Tibial artery (tissue), 4 donors: ENCODE results near the gene GTF3C1.

ENCODE experiments used
- DNase-seq, 2 donors: peaks; one replicate each; pipeline ENCODE4 v3.0.0-alpha.2; 2019
- H3K27ac ChIP-seq, 2 donors: fragments of 200-600 bp; sonication (generic) in 1 of 2; 1 replicate in 1 of 2; 2 replicates in 1 of 2; pipeline ENCODE4 v1.5.1; 2018 to 2019; ENCODE audit warnings: mild to moderate bottlenecking in 1 of 2
- H3K27me3 ChIP-seq, 2 donors: fragments of 200-600 bp; sonication (generic) in 1 of 2; one replicate each; pipeline versions ENCODE4 v1.5.1 to v1.6.0; 2016 to 2019
- H3K36me3 ChIP-seq, 3 donors: fragments of 200-600 bp; sonication (generic) in 2 of 3; one replicate each; pipeline ENCODE4 v1.5.1; 2016 to 2019; ENCODE audit warnings: mild to moderate bottlenecking in 2 of 3
- H3K4me1 ChIP-seq, 4 donors: fragments of 200-600 bp; sonication (generic) in 2 of 4; 1 replicate in 3 of 4; 2 replicates in 1 of 4; pipeline ENCODE4 v1.5.1; 2016 to 2019
- H3K4me3 ChIP-seq, 2 donors: fragments of 200-600 bp; sonication (generic) in 1 of 2; 1 replicate in 1 of 2; 2 replicates in 1 of 2; pipeline ENCODE4 v1.5.1; 2018 to 2019; ENCODE audit warnings: mild to moderate bottlenecking in 2 of 2
- H3K9me3 ChIP-seq, 3 donors: fragments of 200-600 bp; sonication (generic) in 1 of 3; one replicate each; pipeline ENCODE4 v1.5.1; 2016 to 2019
- intact Hi-C: fragments of 100-400 bp; cut with DNase I; formaldehyde crosslinking; loops from one replicate; pipeline ENCODE4 v1.15.0; 2023; ENCODE audit warnings: low total_unique reads
- TF ChIP-seq, protein P1 (sequence below), 2 experiments: fragments of 200-600 bp in 1 of 2; fragments of 450-650 bp in 1 of 2; IDR thresholded peaks; one replicate each; pipeline ENCODE4 v1.5.1; 2017 to 2019; ENCODE audit warnings: antibody characterized with exemption in 2 of 2, mild to moderate bottlenecking in 1 of 2, moderate library complexity in 1 of 2

The GTF3C1 gene

DNA sequence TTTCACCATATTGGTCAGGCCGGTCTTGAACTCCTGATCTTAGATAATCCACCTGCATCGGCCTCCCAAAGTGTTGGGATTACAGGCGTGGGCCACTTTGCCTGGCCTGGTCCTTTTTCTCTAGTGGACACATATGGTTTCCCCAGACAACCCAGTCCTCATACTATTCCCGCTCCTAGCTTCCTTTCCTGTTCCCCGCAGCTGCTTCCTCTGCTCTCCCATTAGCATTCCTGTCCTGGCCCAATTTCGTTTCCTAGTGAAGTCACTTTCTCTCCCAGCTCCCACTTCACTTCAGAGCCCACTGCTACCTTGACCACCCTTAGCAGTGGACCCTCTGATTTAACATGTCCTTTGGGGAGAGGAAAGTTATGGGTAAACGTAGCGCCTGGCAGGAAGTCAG, 11.5 kb upstream of the GTF3C1 start:
- Histone ChIP-seq H3K4me1 (no peaks in the 10 kb centered on the region), H3K9me3 (no peaks in the 10 kb centered on the region), H3K27me3 (no peaks in the 10 kb centered on the region), H3K4me3 (no peak overlapping the region), H3K36me3 (no peaks in the 10 kb centered on the region), H3K27ac (no peak overlapping the region)
- DNase-seq, result no peak
- intact Hi-C loops, result no loop called here
- TF ChIP-seq, protein P1, sequence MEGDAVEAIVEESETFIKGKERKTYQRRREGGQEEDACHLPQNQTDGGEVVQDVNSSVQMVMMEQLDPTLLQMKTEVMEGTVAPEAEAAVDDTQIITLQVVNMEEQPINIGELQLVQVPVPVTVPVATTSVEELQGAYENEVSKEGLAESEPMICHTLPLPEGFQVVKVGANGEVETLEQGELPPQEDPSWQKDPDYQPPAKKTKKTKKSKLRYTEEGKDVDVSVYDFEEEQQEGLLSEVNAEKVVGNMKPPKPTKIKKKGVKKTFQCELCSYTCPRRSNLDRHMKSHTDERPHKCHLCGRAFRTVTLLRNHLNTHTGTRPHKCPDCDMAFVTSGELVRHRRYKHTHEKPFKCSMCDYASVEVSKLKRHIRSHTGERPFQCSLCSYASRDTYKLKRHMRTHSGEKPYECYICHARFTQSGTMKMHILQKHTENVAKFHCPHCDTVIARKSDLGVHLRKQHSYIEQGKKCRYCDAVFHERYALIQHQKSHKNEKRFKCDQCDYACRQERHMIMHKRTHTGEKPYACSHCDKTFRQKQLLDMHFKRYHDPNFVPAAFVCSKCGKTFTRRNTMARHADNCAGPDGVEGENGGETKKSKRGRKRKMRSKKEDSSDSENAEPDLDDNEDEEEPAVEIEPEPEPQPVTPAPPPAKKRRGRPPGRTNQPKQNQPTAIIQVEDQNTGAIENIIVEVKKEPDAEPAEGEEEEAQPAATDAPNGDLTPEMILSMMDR (IDR thresholded peaks at IDR 0.05), result no peak

DNA sequence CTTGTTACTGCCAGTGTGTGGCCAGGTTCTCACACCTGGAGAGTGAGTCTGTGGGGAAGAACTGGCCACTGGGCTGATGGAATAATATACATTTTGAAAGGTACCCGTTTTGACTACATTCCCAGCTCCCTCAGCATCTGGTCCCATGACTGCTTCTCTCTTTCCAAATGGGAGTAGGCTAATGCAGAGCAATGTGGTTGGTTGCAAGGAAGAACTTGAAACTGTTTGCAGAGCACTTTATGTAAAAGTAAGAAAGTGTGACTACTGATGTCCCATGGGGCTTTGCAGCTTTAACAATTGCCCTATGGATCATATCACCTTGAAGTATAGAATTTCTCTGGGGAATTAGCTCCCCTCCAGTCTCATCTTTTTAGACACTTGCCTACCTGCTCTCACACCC, 9.2 kb upstream of the GTF3C1 start:
- no peak overlapping the region for H3K4me3 ChIP-seq
- DNase-seq, result no peak
- H3K27me3 ChIP-seq, result no peaks in the 10 kb centered on the region
- no peaks in the 10 kb centered on the region for H3K9me3 ChIP-seq
- H3K36me3 ChIP-seq, result no peaks in the 10 kb centered on the region
- TF ChIP-seq, protein P1 (IDR thresholded peaks at IDR 0.05), result no peak
- intact Hi-C loops, result no loop called here
- no peak overlapping the region for H3K27ac ChIP-seq
- no peaks in the 10 kb centered on the region for H3K4me1 ChIP-seq

DNA sequence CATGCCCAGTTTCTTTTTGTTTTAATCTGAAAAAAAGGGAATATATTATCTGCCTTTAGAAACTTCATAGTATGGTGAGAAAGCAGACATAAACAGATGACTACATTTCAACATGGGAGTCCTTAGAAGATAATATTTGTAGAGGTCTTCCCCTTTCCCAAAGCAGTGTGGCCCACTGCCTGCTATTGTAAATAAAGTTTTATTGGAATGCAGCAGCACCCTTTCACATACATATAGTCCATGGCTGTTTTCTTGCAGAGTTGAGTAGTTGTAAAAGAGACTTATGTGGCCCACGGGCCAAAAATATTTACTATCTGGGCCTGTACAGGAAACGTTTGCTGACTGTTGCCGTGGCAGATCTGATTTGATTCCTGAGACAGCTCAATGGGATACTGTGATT, 8.7 kb upstream of the GTF3C1 start:
- H3K27ac ChIP-seq, result no peak overlapping the region
- TF ChIP-seq, protein P1 (IDR thresholded peaks at IDR 0.05), result no peak
- no peak for DNase-seq
- no peaks in the 10 kb centered on the region for H3K9me3 ChIP-seq
- no peak overlapping the region for H3K4me3 ChIP-seq
- no peaks in the 10 kb centered on the region for H3K4me1 ChIP-seq
- intact Hi-C loops, result no loop called here
- H3K36me3 ChIP-seq, result no peaks in the 10 kb centered on the region
- H3K27me3 ChIP-seq, result no peaks in the 10 kb centered on the region

DNA sequence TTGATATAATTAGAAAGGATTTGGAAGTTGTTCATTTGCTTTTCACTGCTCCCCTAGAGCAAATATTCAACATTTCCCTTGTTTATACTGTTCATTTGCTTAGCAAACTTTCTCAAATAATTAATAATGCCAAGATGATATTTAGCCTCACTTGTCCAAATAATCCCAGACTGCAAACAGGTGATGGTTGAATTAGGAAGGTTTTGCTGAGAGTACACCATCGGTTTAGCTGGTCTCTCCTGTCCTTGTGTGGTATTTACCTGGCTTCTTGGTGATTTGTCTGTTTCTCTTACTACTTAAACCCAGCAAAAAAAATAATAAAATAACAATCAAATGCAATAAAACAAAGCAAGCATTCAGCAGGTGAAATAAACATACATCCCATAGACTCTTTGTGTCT, 6.8 kb upstream of the GTF3C1 start:
- H3K36me3 ChIP-seq, result no peaks in the 10 kb centered on the region
- no peaks in the 10 kb centered on the region for H3K9me3 ChIP-seq
- intact Hi-C loops, result no loop called here
- TF ChIP-seq, protein P1 (IDR thresholded peaks at IDR 0.05), result no peak
- H3K4me1 ChIP-seq, result no peaks in the 10 kb centered on the region
- no peaks in the 10 kb centered on the region for H3K27me3 ChIP-seq
- no peak for DNase-seq
- no peak overlapping the region for H3K4me3 ChIP-seq
- H3K27ac ChIP-seq, result no peak overlapping the region

DNA sequence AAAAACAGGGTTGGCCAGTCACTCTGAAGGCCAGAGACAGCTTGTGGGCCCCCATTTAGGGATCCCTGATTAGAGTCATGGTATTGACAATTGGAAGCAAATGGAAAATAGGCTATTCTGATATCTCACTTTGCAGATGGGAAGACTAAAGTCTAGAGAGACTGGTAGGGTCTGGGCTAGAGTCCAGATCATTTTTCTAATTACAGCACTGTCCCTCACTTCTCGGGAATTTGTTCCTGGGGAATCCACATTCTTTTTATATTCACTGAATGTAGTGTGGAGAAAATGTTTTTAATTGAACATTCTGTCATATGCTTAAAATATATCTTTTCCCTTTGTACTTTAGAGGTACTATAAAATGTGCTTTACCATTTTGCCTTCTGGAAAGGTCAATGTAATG, 1.3 kb upstream of the GTF3C1 start:
- intact Hi-C loops, result no loop called here
- DNase-seq, result no peak
- Histone ChIP-seq H3K36me3 (no peaks in the 10 kb centered on the region), H3K27ac (peak overlapping the region in 1 of 2 donors; percentile 82), H3K9me3 (no peaks in the 10 kb centered on the region), H3K4me3 (peak overlapping the region; percentile 78 to 85), H3K27me3 (no peaks in the 10 kb centered on the region), H3K4me1 (peaks cover 0 to 36% (median 34%) of the 10 kb centered on the region in 4 donors)
- TF ChIP-seq, protein P1 (IDR thresholded peaks at IDR 0.05), result no peak

DNA sequence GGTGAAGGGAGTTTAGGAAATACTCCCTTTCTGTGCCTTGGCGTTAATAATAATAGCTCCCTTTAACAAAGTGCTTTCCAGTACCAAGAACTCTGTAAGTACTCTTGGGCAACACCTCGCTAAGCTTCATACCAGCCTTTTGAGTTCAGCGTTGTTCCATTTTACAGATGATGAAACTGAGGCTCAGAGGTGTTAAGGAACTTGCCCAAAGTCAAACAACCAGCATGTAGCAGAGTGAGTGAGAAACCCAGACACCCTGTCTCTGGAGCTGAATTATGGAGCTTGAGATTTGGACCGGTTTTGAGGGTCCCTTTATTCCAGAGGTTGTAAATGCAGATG, 838 bp upstream of the GTF3C1 start:
- intact Hi-C loops, result no loop called here
- peaks cover 0 to 36% (median 34%) of the 10 kb centered on the region in 4 donors for H3K4me1 ChIP-seq
- no peaks in the 10 kb centered on the region for H3K27me3 ChIP-seq
- H3K9me3 ChIP-seq, result no peaks in the 10 kb centered on the region
- peaks cover 0 to 4% (median 3%) of the 10 kb centered on the region in 3 donors for H3K36me3 ChIP-seq
- peak overlapping the region; percentile 78 to 85 for H3K4me3 ChIP-seq
- DNase-seq, result no peak
- H3K27ac ChIP-seq, result peak overlapping the region; percentile 76 to 82
- TF ChIP-seq, protein P1 (IDR thresholded peaks at IDR 0.05), result no peak
